Measurements from ENCODE around the gene MYH11.

The MYH11 gene

DNA sequence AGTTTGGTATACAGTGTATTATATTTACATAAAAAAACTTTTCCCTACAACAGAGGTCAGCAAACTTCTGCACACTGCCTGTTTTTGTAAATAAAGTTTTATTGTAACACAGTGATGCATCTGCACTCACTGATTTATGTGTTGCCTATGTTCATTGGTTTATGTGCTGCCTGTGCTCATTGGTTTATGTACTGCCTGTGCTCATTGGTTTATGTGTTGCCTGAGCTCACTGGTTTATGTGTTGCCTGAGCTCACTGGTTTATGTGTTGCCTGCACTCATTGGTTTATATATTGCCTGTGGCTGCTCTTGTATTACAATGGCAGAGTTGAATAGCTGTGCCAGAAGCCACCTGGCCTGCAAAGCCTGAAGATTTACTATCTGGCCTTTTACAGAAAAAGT, 81.6 kb downstream of the MYH11 start:
- no peak for DNase-seq

- DNase-seq, result no peak
These were observed 82.9 kb downstream of the MYH11 start for GRCh38 chr16:15773968-15774367.

GRCh38 chr16:15772579-15773293, 84.1 kb downstream of the MYH11 start:
- no peak for DNase-seq

GRCh38 chr16:15771694-15772093, 85.1 kb downstream of the MYH11 start:
- DNase-seq, result no peak

- DNase-seq, result no peak
These were observed 86.3 kb downstream of the MYH11 start for GRCh38 chr16:15770512-15770911.

DNA sequence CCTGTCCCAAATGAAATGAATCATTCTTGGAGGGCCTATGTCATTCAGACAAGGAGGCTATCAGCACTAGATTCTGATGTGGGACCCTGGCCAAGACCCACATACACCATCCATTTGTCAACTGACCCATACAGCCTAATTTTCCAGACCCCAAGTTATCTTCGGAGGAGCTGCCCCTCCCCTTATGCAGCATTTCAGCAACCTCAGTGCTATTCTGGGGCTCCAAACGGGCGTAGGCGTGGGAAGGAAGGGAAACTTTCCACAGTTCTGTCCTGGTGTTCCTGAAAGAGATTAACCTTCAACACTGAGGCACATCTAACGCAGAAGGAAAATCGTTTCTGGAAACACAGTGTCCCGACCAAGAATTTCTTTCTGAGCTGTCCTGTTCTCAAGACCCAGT, 86.7 kb downstream of the MYH11 start:
- no peak for DNase-seq

- no peak for DNase-seq
These were observed 87.6 kb downstream of the MYH11 start for GRCh38 chr16:15769239-15769638.

- no peak for DNase-seq
These were observed 88.6 kb downstream of the MYH11 start for GRCh38 chr16:15768201-15768600.

- DNase-seq, result no peak
These were observed 89.9 kb downstream of the MYH11 start for GRCh38 chr16:15766918-15767317.

DNA sequence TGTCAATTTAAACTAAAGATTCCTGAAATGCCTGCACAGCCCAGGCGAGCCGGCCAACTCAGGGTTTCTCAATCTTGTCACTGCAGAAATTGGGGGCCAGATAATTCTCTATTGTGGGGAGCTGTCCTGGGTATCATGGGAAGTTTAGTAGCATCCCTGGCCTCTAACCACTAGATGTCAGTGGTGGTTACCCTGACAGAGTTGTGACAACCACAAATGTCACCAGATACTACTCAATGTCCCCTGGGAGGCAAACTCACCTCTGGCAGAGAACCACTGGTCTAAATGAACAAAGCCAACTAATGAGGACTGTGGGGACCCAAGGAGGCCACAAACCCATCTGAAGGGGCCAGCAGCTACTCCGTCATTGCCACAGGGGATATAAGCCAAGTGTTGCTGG, 90.9 kb downstream of the MYH11 start:
- DNase-seq, result peak; percentile 13

DNA sequence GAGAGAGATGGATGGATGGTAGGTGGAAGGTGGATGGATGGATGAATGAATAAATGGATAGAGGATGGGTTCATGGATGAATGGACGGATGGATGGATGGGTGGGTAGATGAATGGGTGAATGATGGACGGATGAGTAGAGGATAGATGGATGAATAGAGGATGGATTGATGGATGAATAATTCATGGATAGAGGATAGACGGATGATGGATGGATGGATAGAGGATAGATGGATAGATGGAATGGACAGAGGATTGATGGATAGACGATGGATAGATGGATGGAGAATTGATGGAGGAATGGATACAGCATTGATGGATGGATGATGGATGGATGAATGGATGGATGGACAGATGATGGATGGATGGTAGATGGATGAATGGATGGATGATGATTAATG, 91.7 kb downstream of the MYH11 start:
- no peak for DNase-seq

DNA sequence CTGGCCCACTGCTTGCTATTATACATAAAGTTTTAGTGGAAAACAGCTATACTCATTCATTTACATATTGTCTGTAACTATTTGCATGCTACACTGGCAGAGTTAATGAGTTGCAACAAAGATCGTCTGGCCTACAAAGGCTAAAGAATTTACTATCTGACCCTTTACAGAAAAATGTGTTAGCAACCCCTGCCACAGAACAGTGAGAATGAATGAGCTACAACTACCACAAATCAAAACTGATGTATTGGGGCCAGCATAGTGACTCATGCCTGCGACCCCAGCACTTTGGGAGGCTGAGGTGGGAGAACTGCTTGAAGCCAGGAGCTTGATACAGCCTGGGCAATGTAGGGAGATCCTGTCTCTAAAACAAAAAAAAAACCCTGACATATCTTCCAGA, 92.7 kb downstream of the MYH11 start:
- no peak for DNase-seq

- no peak for DNase-seq
These were observed 96.7 kb downstream of the MYH11 start for GRCh38 chr16:15760129-15760528.

- no peak for DNase-seq
These were observed 97.8 kb downstream of the MYH11 start for GRCh38 chr16:15759070-15759469.

GRCh38 chr16:15757630-15758251, 99.1 kb downstream of the MYH11 start:
- DNase-seq, result peak; percentile 12

- DNase-seq, result no peak
These were observed 99.8 kb downstream of the MYH11 start for GRCh38 chr16:15757077-15757386.

GRCh38 chr16:15754821-15755534, 101.8 kb downstream of the MYH11 start:
- no peak for DNase-seq

GRCh38 chr16:15752717-15753488, 103.9 kb downstream of the MYH11 start:
- no peak for DNase-seq

- DNase-seq, result no peak
These were observed 104.9 kb downstream of the MYH11 start for GRCh38 chr16:15751940-15752339.

GRCh38 chr16:15749985-15750384, 106.8 kb downstream of the MYH11 start:
- no peak for DNase-seq

- no peak for DNase-seq
These were observed 107.5 kb downstream of the MYH11 start for GRCh38 chr16:15749371-15749770.

- no peak for DNase-seq
These were observed 108.2 kb downstream of the MYH11 start for GRCh38 chr16:15748654-15749053.

- DNase-seq, result no peak
These were observed 108.9 kb downstream of the MYH11 start for GRCh38 chr16:15747937-15748336.

- no peak for DNase-seq
These were observed 110.5 kb downstream of the MYH11 start for GRCh38 chr16:15746332-15746731.

All from CD4-positive, alpha-beta T cell treated with Interleukin-17A for 4 hours (primary cell).